Measurements from ENCODE around the gene SLC6A7.

Gene SLC6A7

DNA sequence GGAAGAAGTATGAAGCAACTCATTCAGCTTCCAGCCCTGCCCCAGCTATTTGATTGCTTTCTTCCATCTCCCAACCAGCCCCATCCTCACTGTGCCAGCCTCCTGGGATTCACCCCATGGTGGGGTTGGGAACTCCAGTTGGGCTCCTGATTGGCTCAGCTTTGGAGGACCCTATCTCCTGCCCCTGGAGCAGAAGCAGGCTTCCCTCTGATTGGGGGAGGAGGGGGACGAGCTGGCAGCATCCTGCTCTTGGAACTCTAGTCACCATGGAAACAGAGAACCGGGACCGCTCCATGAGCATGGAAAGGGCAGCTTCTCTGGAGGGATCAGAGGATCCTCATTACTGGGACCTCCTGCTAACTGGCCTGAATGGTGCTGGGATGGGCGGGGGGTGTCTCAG is 2.6 kb downstream of the SLC6A7 start:
- no peak for DNase-seq (ENCODE audit: low read depth)

DNA sequence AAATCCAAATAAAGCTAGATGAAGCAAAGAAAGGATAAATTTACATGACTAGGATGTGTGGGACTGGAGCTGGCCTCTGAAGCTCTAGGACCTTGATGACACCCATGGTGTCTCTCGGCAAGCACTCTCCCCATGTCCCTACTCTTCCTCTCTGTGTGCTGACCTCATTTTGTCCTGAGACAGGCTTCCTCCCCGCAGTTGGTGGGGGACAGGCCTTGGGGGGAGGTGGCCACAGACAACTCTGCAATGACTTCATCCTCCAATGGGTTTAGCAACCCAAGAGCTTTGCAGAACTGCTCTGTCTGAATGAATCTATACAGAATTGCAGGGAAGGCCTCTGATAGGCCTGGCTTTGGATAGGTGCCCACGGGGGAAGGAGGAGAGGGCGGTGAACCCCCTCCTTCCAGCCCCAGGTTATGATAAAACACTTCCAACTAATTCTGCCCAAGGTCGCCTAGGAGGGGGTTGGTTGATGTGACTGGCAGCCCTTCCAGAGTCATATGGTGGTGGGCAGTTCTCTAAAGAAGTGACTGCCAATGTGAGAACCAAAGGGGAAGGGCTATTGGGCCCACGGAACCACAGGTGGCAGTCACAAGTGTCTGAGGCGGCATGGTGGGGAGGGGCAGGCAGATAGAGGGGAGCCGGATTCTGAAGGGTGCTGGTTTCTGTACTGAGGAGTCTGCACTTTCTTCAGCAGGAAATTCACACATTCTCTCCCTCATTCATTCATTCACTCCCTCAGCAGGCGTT is 6.0 kb downstream of the SLC6A7 start:
- no peak for DNase-seq (ENCODE audit: low read depth)

DNA sequence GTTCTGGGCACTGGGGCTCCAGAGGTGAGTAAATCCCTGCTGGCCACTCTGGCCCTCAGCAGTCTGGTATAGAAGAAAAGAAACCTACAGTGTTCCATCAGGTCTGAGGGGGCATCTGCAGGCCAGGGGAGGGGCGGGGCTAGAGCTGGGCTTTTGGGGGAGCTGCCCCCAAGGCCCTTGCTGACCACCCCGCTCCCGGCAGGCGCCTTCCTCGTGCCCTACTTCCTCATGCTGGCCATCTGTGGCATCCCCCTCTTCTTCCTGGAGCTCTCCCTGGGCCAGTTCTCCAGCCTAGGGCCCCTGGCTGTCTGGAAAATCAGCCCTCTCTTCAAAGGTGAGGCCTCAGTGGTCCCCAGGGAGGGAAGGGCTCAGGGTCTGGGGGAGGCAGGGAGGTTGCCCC is 6.7 kb downstream of the SLC6A7 start:
- no peak for DNase-seq (ENCODE audit: low read depth)

DNA sequence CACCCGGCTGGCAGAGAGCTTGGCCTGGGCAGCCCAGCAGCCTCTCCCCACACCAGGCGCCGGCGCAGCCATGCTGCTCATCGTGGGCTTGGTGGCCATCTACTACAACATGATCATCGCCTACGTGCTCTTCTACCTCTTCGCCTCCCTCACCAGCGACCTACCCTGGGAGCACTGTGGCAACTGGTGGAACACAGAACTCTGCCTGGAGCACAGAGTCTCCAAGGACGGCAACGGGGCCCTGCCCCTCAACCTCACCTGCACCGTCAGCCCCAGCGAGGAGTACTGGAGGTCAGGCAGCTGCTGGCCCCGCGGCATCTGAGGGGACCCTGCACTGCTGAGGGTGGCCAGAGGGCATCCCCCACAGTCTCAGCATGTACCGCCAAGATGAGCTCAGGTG is 7.1 kb downstream of the SLC6A7 start:
- DNase-seq (ENCODE audit: low read depth), result no peak

DNA sequence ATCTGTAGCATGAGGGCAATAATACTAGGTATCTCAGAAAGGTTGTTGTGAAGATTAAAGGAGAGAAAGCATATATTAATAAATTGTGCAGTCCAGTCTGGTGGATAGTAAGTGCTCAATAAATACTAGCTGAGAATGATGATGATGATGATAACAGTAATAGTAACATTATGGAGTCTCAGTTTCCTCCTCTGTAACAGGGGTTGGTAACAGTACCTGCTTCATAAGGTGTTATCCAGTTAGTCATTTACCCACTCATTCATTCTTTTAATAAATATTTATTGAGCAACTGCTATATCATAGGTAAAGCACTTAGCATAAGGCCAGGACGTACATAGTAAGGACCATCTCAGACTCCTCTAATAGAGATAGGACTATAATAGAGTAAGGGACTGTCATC is 7.6 kb downstream of the SLC6A7 start:
- DNase-seq (ENCODE audit: low read depth), result no peak

DNA sequence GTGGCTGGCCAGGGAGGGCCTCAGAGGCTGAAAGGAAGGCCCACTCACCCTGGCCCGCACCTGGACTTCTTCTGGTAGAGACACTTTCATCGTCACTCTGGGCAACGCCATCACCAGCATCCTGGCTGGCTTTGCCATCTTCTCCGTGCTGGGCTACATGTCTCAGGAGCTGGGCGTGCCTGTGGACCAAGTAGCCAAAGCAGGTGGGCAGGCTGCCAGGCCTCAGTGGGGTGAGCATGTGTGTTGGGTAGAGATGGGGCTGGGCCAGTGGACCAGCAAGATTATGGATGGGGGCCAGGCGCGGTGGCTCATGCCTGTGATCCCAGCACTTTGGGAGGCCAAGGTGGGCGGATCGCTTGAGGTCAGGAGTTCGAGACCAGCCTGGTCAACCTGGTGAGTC is 12.6 kb downstream of the SLC6A7 start:
- no peak for DNase-seq (ENCODE audit: low read depth)

DNA sequence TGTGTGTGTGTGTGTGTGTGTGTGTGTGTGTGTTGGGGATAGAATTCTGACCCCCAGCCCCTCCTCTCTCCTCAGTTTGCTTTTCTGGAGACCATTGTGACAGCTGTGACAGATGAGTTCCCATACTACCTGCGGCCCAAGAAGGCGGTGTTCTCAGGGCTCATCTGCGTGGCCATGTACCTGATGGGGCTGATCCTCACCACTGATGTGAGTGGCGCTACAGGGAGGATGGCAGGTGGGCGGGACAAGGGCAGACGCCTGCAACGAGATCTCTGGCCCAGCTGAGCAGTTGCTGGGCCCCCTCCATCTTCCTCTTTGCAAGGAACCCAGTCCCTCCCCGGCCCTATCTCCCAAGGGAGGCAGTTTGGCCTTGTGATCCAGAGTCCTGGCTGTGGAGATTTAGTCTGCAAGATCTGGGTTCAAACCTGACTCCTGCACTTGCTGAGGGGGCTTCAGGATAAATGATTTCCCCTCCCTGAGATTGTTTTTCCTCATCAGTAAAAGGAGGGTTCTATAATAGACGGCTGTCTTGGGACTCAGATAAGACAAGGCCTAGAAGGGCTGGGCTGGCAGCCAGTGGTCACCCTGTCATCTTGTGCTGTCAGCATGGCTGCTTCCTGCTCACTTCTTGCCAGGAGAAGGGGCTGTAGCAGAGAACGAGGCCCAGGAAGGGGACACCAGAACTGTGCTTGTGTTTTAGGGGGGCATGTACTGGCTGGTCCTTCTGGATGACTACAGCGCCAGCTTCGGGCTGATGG is 14.1 kb downstream of the SLC6A7 start:
- DNase-seq (ENCODE audit: low read depth), result no peak

DNA sequence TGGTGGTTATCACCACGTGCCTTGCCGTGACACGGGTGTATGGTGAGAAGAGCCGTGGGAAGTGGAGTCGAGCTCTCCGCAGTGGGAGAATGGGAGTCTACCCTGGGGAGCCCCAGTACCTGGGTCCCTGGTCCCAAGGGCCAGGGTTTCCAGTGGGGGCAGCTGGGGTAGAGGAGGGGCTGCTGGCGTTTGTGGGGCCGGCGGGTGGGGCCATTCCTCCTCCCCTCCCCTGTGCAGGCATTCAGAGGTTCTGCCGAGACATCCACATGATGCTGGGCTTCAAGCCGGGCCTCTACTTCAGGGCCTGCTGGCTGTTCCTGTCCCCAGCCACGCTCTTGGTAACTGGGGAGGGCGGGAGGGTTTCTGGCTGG is 14.7 kb downstream of the SLC6A7 start:
- no peak for DNase-seq (ENCODE audit: low read depth)

DNA sequence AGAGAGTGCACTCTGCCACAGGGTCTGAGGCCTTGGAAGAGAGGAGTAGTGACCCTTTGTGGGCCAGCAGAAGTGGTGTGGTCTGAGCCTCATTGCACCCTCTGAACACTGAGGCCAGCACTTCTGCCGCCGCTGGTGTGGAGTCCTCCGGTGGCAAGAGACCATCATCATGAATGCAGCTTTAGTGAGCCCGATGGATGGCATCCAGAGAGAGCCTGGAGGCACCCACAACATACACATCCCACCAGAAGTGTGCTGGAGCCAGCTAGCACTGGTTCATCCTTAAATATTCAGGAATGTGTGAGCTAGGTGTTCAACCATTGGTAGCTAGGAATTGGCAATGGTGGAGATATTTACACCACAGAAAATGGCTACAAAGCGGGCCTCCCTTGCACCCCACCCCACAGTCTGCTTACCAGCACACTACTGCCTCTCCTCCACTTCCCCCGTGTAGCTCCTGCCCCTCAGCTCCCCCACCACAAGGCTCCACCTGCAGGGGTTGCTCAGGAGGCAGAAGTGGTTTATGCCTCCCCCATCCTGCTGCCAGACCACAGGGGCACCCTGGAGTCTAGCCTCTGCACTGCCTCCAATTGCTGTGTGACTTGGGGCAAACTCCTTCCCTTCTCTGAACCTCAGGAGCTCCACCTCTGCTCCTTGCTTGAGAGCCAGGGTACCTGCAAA is 16.4 kb downstream of the SLC6A7 start:
- no peak for DNase-seq (ENCODE audit: low read depth)

DNA sequence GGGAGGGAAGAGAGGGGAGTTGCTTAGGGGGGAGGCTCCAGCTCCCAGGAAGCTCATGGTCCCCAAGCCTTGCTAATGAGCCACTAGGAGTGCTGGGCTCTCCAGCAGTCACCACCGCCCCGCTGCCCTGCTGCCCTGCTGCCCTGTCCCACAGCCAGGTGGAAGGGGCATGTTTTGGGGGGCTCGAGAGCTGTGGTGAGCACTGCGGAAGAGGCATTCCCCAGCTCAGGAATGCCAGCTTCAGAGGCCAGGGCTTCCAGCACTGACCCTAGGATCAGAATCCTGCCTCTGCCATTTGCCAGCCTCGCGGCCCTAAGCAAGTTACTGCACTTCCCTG is 16.9 kb downstream of the SLC6A7 start:
- DNase-seq (ENCODE audit: low read depth), result no peak

DNA sequence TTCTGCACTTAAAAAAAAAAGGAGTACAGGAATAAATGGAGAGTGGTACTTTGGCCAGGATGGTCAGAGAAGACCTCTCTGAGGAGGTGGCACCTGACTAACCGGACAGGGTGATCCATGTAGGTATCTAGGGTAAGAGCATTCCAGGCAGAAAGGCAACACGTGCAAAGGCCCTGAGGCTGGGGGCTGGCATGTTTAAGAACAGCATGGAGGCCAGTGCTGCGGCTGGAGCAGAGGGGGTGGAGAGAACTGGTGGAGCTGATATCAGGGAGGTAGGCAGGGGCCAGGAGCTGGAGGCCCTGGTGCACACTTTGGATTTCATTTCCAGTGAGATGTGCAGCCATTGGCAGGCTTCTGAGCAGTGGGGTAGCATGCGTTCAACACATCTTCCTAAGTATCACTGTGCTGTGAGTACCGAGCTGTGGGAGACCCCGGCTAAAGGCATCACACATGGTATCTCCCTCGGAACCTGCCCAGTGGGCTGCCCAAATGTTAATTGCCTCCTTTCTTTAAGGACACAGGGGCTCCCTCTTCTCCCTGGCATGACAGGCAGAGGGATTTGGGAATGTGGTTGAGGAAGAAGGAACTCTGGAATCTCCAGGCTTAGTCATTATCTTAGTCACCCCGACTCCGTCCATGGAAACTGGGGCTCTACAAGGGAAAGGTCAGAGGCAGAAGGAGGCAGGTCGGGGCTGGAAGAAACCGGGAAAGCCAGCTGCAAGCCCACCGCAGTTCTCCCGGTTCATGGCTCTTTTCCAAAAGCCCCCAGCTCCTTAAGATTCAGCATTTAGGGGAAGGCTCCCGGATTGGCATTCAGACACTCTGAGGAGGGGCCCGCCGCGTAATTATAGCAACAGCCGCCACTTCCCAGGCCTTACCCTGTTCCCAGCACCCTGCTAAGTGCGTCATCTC is 18.6 kb downstream of the SLC6A7 start:
- DNase-seq (ENCODE audit: low read depth), result no peak

DNA sequence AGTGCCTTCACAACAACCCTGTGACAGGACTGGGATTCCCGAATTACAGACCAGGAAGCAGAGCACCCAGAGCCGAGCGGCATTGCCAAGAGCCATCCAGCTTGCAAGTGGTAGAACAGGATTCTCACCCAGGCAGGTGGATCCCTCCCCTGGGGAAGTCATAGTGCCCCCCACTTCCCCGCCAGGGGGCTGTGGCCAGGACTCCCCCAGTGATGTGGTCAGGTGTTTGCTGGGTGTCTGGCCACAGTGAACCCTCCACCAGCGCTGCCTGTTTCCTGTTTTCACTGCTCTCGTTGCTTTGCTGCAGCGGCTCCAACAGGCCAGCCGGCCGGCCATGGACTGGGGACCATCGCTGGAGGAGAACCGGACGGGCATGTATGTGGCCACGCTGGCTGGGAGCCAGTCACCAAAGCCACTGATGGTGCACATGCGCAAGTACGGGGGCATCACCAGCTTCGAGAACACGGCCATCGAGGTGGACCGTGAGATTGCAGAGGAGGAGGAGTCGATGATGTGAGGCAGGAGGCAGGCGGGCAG is 19.3 kb downstream of the SLC6A7 start:
- no peak for DNase-seq (ENCODE audit: low read depth)

DNA sequence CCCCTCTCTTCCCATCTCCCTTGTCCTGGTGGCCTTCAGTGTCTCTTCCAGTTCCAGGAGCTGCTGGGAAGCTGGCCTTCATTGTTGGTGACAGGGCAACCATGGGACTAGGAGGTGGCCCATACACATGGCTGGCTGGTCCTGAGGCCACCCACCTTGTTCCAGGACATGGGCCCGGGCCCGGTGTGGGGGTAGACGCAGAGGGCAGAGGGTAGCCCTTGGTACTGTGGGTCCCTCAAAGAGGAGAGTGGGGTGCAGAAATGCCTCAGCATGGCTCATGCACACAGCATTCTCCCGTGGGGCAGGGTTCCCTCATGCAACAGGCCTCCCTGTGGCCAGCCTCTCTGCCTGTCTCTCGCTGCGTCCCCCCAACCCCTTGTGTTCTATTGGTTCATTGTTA is 20.8 kb downstream of the SLC6A7 start:
- no peak for DNase-seq (ENCODE audit: low read depth)

DNA sequence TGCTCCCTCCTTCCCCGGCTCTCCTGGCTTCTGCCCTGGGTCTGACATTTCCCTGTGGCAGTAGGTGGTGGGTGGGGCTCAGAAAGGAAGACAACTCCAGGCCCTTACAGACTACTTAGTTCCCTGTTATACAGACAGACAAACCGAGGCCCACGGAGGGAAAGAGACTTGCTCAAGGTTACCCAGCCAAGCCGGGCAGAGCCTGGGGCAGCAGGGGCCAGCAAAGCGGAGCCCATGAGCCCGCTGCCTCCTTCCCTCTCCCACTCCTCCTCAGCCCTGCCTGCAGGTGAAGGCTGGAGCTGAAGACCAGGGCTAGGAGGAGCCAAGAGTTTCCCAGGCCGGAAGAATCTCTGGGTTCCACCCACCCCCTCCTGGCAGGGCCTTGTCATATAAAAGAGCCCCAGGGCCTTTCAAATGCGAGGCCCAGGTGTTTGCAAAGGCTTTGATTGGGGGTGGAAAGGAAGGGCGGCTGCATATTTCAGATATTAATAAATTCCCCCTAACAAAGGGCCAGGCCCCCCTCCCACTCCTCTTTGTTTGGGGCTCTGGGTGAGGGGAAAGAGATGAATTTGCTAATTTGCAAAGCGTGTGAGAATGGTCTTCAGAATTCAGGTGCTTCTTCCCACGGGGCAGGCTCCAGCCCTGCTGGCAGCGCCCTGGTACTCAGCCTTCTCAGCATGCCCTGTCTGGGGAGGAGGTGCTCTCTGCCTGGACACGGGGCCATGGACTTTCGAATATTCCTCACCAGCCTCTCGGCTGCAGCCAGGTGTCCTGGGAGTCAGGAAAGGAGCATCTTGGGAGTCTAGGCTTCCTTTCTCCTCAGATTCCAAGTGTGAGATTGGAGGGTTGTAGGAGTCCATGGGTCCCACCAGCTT is 21.5 kb downstream of the SLC6A7 start:
- no peak for DNase-seq (ENCODE audit: low read depth)

DNA sequence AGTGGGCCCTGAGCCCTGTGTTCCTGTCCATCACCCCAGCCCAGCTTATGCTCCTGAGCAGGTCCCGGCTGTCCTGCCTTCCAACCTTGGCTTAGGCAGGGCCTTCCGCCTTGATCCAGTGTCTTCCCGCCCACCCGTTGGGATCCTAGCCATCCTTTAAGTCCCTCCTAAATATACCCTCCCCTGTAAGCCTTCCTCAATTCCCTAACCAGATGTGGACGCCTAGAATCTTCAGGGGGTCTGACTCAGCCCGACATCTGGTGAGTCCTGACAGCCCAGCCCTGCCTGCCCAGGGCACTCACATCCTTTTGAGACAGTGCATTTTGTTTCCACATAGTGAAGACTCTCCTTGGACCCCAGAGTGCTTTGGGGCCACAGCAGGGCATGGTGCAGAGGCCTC is 23.7 kb downstream of the SLC6A7 start:
- DNase-seq (ENCODE audit: low read depth), result no peak

DNA sequence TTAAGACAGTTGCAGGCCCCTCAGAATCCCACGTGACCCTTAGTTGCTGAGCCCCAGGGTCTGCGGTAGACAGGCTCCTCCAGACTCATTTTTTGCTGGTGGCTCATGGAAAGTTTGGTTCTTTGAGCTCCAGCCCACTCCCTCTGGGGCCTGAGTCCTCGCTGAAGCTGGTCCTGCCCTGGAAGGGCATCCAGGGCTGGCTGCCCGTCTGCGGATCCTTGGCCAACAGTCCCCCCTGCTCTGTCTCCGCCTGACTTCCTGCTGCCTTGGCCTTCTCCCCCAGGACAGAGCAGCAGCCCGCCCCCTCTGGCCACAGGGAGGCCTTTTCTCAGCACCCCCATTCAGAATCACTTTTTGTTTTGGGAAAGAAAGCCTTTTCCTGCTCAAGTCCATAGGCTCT is 24.4 kb downstream of the SLC6A7 start:
- DNase-seq (ENCODE audit: low read depth), result no peak

DNA sequence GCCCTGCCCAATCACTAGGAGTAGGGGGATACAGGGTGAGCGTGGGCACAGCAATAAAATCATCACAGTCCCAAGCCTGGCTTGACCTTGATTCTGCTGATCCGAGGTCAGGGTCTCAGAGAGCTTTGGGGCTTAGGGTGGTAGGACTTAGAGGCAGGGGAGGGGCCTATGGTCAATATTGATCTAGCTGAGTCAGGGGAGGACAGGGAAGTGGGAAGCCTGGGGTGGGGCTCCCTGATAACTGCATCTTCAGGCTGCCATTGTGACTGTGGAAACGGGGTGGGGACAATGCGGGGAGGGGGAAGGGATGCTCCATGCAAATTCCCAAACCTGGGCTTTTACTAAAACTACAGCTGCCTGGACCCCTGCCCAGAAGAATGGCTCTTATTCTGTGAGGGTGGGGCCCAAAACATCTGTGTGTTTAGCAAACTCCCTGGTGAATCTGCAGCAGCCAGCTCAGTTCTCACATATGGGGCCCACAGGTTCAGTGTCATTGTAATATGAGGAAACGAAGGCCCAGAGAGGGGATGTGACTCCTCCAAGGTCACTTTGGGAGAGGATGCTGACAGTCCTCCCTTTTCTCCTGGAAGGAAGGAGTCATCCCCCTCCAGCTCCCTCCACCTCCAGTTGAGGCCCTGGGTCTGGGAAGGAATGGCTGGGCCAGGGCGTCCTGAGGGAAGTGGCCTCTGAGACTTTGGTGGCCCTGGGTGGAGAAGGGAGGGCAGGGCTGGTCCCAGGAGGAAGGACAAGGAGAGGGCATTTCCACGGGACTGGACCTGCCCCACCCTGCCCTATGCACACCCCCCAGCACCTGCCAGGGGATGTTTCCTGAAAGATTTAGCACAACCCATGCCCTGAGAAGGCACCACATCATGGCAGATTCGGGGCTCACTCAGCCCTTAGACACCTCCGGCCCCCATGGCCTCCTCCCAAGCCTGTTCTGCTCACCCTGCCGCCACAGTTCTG is 26.4 kb downstream of the SLC6A7 start:
- no peak for DNase-seq (ENCODE audit: low read depth)

DNA sequence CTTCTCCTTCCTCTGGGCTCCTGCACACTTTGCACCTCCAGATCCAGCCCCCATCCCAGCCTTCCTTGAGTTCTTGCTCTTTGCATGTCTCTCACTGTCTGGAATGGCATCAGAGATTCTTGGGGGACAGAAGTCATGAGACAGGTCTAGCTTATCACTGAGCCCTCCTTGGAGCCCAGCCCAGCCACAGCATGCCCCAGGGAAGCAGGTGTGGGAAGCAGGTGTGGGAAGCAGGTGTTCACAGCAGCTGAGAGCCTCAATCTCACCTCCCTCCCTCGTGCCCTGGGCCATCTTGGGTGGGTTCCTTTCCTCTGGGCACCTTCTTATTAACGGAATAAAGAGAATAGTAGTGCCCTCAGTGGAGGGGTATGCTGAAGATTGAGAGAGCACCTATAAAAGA is 27.2 kb downstream of the SLC6A7 start:
- DNase-seq (ENCODE audit: low read depth), result no peak

DNA sequence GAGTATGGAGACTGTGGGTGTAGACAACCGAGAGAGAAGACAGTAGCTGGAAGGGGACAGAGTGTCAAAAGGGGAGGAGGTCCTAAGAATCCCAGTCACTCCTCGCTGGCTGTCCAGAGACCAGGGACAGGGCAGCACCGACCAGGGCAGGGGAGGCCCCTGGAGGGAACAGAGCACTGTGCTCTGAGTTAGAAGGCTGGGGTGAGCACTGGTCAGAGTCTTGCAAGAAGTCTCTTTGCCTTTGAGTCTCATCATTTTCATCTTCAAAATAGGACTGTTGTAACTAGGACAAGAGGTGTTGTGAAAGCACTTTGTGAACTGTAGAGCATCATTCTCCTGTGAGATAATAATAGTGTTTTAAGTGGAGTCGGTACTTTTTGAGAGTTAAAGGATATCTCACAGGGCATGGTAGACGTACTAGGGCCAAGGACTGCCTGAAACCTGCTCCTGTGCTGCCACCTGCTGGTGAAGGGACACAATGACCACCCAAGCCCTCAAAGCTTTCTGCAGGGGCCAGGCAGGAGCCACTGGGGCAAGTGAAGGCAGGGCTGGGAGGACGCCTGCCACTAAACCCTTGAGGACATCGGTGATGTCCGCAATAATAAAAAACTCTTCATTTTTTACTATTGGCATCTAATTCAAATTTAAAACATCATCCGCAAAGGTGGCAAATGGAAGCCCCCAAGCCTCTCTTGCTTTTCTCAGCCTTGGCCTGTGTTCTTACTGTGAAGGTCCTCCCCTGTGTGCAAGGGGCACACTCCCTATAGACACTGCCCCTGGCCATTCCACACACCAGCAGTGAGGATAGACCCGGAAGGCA is 28.2 kb downstream of the SLC6A7 start:
- DNase-seq (ENCODE audit: low read depth), result peak; percentile 63

Data from GM04504 (cell line).